GM12892 (cell line): ENCODE data around the gene GJB5.

Source experiments
- POLR2A ChIP-seq: IDR thresholded peaks from 2 replicates; pipeline ENCODE4 v1.6.1; 2011; ENCODE audit warnings: low read depth, low read length, control low read depth
- POLR2AphosphoS5 ChIP-seq: IDR thresholded peaks from 2 replicates; pipeline ENCODE4 v1.6.1; 2011; ENCODE audit warnings: low read depth, low read length, control low read depth

DNA sequence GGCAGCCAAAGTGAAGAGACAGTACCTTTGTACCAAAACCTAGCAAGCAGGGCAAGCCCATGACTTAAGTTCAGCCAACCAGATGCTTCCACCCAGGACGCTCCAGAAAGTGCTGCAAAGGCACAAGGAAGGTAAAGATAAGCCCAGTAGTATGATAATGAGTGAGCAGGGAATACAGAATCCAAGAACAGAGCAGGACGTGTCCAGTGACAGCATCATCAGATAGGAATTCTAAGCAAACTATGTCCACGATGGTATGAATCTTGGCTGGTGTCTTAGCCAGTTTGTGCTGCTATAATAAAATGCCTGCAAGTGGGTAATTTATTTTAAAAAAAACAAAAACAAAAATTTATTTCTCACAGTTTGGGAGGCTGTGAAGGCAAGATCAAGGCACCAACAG is 51.5 kb downstream of the GJB5 start:
- TF ChIP-seq POLR2A (no peak), POLR2AphosphoS5 (no peak)
